Measurements from ENCODE around the gene HOOK2. TPM values are rescaled to one million over a fixed set of nuclear protein-coding genes. Genes with fewer than 3 reads are reported as not detected.
"Not testable (repeated sequence)": the region's sequence is repeated elsewhere in the genome, so short reads cannot be mapped to it uniquely, and the experiment has no call there.

Gene HOOK2
- total RNA-seq, 1 donor = 8.3 TPM

GRCh38 chr19:12726988-12727316 is 48.4 kb downstream of the HOOK2 start:
- Histone ChIP-seq H3K9me3 (ENCODE audit: low read depth, low read length) (no peaks in the 10 kb centered on the region), H3K4me3 (ENCODE audit: low read length) (no peak overlapping the region), H3K4me1 (ENCODE audit: insufficient read depth, low read length) (peaks cover 41% of the 10 kb centered on the region), H3K27me3 (ENCODE audit: insufficient read depth, low read length) (no peaks in the 10 kb centered on the region)

GRCh38 chr19:12725612-12726011 is 49.7 kb downstream of the HOOK2 start:
- H3K27me3 ChIP-seq (ENCODE audit: insufficient read depth, low read length); H3K9me3 ChIP-seq (ENCODE audit: low read depth, low read length); H3K4me3 ChIP-seq (ENCODE audit: low read length): not testable (repeated sequence)
- peaks cover 41% of the 10 kb centered on the region for H3K4me1 ChIP-seq (ENCODE audit: insufficient read depth, low read length)

DNA sequence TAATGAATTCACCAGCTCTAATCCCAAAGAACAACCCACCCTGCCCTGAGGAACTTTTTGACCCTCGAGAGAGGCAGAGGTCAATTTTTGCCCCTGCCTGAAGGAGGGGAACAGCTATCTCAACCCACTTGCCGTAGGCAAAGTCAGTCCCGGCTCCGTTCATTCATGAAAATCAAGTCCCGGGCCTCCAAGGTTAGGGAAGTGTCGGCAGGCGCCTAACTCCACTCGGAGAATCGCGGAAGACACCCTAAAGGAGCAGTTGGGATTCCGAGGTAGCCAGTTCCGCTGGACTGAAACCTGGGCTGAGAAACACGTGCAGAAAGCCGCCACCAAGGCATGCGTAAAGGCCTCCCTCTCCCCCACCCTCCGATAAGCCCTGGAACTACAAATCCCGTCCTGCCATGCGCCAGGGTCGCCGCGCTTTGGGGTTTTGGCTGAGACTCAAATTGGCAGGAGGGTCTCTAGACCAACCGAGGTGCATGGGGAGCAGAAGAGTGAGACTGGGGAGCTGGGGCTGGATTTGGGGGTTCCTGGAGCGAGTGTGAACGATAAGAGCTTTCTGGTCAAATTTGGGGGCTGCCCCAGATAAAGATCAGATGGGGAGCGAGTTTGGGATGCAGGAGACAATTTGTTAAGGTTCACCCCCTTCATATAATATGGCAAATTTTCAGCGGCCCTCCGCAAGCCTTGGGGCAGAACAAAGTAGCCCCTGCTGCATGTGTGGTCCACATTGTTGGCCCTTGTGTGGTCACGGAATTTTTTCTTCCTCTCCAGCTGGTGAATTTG is 51.5 kb downstream of the HOOK2 start, which contains the start of gene TNPO2:
TNPO2 (minus strand) TSS at position 292 of the 786 bp plus-strand sequence. CDS start 2,955 bp downstream, outside the sequence.
- H3K27me3 ChIP-seq (ENCODE audit: insufficient read depth, low read length) = no peaks in the 10 kb centered on the region
- H3K9me3 ChIP-seq (ENCODE audit: low read depth, low read length) = no peaks in the 10 kb centered on the region
- peak within 1 kb of the TSS; percentile 89 for H3K4me3 ChIP-seq (ENCODE audit: low read length)
- H3K4me1 ChIP-seq (ENCODE audit: insufficient read depth, low read length) = peaks cover 34% of the 10 kb centered on the region

DNA sequence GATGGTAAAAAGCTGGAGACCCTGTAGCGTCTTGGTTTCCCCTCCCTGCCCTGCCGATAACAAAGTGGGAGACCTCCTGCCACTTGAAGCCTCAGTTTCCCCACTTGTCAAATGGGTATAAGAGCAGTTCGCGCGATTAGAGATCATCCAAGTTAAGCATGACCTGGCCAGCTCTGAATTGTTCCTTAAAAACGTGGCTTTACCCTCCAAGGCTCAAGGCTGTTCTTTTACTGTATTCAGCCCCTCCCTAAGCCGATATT is 52.0 kb downstream of the HOOK2 start:
- Histone ChIP-seq H3K27me3 (ENCODE audit: insufficient read depth, low read length) (no peaks in the 10 kb centered on the region), H3K4me1 (ENCODE audit: insufficient read depth, low read length) (peaks cover 34% of the 10 kb centered on the region), H3K4me3 (ENCODE audit: low read length) (peak overlapping the region; percentile 89), H3K9me3 (ENCODE audit: low read depth, low read length) (no peaks in the 10 kb centered on the region)

GRCh38 chr19:12722566-12723380 is 52.6 kb downstream of the HOOK2 start:
- Histone ChIP-seq H3K27me3 (ENCODE audit: insufficient read depth, low read length) (no peaks in the 10 kb centered on the region), H3K4me1 (ENCODE audit: insufficient read depth, low read length) (peaks cover 34% of the 10 kb centered on the region), H3K9me3 (ENCODE audit: low read depth, low read length) (no peaks in the 10 kb centered on the region), H3K4me3 (ENCODE audit: low read length) (peak overlapping the region; percentile 89)

DNA sequence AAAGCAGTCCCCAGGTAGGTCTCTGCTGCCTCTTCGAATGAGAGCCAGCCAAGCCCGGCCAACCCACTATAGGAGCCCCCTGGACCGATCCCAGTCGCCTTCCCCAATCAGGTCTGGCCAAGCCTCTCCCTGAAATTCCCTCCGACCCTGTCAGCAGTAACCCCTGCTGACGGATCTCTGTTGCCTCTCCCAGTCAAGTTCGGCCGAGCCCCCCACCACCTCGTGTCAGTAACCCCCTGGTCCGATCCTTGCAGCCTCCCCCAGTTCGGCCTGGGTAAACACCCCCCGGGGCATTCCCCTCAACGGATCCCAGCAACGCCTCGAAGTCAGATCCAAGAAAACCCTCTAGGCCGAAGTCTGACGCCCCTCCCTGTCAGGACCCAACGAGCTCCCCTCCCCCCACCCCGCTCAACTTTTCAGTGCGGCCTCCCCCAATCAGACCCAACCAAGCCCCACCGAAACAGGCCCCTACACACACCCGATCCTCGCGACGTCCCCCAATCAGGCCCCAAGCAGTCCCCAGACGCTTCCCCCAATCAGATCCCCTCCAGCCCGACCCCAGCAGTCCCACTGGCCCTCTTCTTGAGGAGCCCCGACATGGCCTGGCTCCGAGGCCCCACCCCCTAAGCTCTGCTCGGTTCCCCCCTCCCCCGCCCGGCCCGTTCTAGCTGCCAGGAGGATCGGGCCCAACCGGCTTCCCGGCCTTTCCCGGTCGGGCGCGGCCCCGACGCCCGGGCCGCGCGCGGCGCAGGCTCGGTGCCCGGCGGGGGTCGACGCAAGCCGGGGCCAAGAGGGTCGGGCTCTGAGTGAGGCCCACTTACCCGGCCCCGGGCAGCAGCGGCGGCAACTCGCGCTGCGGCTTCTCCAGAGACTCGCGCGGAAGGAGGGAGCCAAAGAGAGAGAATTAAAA is 53.4 kb downstream of the HOOK2 start:
- Histone ChIP-seq H3K27me3 (ENCODE audit: insufficient read depth, low read length) (no peaks in the 10 kb centered on the region), H3K4me3 (ENCODE audit: low read length) (peak overlapping the region; percentile 89), H3K4me1 (ENCODE audit: insufficient read depth, low read length) (peaks cover 34% of the 10 kb centered on the region)

DNA sequence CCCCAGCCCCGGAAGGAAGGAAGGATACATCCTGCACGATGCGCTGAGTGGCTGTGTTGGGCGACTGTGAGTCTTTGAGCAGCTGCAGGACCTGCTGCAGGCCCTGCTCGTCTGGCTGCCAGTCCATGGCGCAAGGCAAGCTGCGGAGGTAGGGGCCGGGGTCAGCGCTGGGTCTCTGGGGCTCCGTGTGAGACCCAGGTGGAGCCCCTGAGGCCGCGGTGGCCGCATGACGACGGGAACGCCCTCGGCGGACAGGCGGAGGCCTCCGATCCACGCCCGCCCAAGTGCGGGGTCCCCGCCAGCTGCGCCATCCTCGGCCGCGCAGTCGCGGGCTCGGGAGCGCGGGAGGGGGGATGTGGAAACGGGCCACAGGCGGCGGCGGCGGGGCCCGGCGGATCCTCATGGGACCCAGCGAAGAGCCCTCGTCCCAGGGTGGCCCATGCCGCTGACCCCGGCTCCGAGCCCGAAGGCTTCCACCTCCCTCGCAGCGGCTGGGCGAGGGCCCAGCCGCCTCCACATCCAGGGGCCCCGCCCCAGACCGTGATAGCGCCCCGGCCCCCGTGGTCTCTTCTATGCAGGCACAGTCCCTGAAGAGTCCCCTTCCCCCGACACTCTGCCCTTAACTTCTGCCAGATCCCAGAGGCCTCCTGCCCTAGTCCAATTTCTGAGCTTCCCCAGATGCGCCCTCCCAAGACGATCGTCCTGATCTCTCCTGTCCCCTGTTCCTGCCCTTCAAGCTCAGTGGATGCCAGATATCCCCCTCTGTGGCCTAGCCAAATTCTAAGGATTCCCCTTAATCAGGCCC is 54.3 kb downstream of the HOOK2 start:
- Histone ChIP-seq H3K9me3 (ENCODE audit: low read depth, low read length) (no peaks in the 10 kb centered on the region), H3K27me3 (ENCODE audit: insufficient read depth, low read length) (no peaks in the 10 kb centered on the region), H3K4me1 (ENCODE audit: insufficient read depth, low read length) (peaks cover 34% of the 10 kb centered on the region), H3K4me3 (ENCODE audit: low read length) (peak overlapping the region; percentile 89)

More for the DNA sequence above, 53.4 kb downstream of the HOOK2 start:
- H3K9me3 ChIP-seq (ENCODE audit: low read depth, low read length) = no peaks in the 10 kb centered on the region

GRCh38 chr19:12720296-12720695 is 55.1 kb downstream of the HOOK2 start:
- no peak overlapping the region for H3K4me3 ChIP-seq (ENCODE audit: low read length)
- no peaks in the 10 kb centered on the region for H3K9me3 ChIP-seq (ENCODE audit: low read depth, low read length)
- H3K4me1 ChIP-seq (ENCODE audit: insufficient read depth, low read length) = peaks cover 34% of the 10 kb centered on the region
- H3K27me3 ChIP-seq (ENCODE audit: insufficient read depth, low read length) = no peaks in the 10 kb centered on the region

GRCh38 chr19:12715929-12716328 is 59.4 kb downstream of the HOOK2 start:
- Histone ChIP-seq H3K4me1 (ENCODE audit: insufficient read depth, low read length) (peaks cover 7% of the 10 kb centered on the region), H3K27me3 (ENCODE audit: insufficient read depth, low read length) (no peaks in the 10 kb centered on the region), H3K4me3 (ENCODE audit: low read length) (no peak overlapping the region), H3K9me3 (ENCODE audit: low read depth, low read length) (no peaks in the 10 kb centered on the region)

DNA sequence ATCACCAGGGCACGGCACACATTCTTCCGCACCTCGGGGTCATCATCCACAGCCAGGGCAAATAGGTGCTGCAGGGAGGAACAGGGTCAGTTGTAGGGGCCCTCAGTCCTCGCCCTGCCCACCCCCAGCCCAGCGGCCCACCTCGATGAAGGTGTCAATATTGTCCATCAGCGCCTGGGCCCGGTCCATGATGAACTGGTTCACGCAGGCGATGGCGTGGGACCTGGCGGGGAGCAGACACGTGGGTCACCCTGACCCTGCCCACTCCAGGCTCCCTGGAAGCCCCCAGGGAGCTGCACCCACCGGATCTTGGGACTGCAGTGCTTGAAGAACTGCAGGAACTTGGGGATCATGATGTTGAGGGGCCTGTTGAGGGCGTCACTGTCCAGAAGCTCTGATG is 60.2 kb downstream of the HOOK2 start:
- Histone ChIP-seq H3K4me3 (ENCODE audit: low read length) (no peak overlapping the region), H3K27me3 (ENCODE audit: insufficient read depth, low read length) (no peaks in the 10 kb centered on the region), H3K9me3 (ENCODE audit: low read depth, low read length) (no peaks in the 10 kb centered on the region), H3K4me1 (ENCODE audit: insufficient read depth, low read length) (no peaks in the 10 kb centered on the region)

DNA sequence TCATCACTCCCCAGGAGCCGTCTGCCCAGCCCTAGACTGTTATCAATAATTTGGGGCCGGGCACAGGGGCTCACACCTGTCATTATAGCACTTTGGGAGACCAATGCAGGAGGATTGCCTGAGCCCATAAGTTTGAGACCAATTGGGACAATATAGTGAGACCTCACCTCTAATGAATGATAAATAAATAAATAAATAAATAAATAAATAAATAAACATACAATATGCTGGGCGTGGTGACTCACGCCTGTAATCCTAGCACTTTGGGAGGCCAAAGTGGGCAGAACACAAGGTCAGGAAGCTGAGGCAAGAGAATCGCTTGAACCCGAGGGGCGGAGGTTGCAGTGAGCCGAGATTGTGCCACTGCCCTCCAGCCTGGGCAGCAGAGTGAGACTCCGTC is 62.0 kb downstream of the HOOK2 start:
- not testable (repeated sequence) for H3K9me3 ChIP-seq (ENCODE audit: low read depth, low read length); H3K27me3 ChIP-seq (ENCODE audit: insufficient read depth, low read length); H3K4me3 ChIP-seq (ENCODE audit: low read length); H3K4me1 ChIP-seq (ENCODE audit: insufficient read depth, low read length)

Other genes starting within 250 kb of the HOOK2 start
- gene ZNF564, start 224.1 kb downstream of the HOOK2 start, total RNA-seq = 17.6 TPM
- gene ZNF490, start 164.7 kb downstream of the HOOK2 start, total RNA-seq = 5.6 TPM
- 52.8 TPM for gene ZNF791, start 164.6 kb downstream of the HOOK2 start, total RNA-seq
- 143 TPM for gene MAN2B1, start 108.8 kb downstream of the HOOK2 start, total RNA-seq
- 3.4 TPM for gene WDR83, start 108.7 kb downstream of the HOOK2 start, total RNA-seq
- gene DHPS, start 93.7 kb downstream of the HOOK2 start, total RNA-seq = 63.2 TPM
- gene GNG14, start 87.6 kb downstream of the HOOK2 start, total RNA-seq = not detected
- 2.0 TPM for gene FBXW9, start 78.9 kb downstream of the HOOK2 start, total RNA-seq
- 20.3 TPM for gene TNPO2, start 51.6 kb downstream of the HOOK2 start, total RNA-seq
- 194 TPM for gene TRIR, start 40.9 kb downstream of the HOOK2 start, total RNA-seq
- gene GET3, start 38.1 kb downstream of the HOOK2 start, total RNA-seq = 28.7 TPM
- gene BEST2, start 23.8 kb downstream of the HOOK2 start, total RNA-seq = not detected
- gene JUNB, start 15.9 kb upstream of the HOOK2 start, total RNA-seq = 5,180 TPM
- gene PRDX2, start 26.2 kb upstream of the HOOK2 start, total RNA-seq = 55.5 TPM
- gene THSD8, start 26.5 kb upstream of the HOOK2 start, total RNA-seq = not detected
- 1.4 TPM for gene RNASEH2A, start 31.0 kb upstream of the HOOK2 start, total RNA-seq
- gene RTBDN, start 59.0 kb upstream of the HOOK2 start, total RNA-seq = 0.21 TPM
- 0.52 TPM for gene MAST1, start 63.0 kb upstream of the HOOK2 start, total RNA-seq
- 17.2 TPM for gene DNASE2, start 105.9 kb upstream of the HOOK2 start, total RNA-seq
- not detected for gene KLF1, start 111.6 kb upstream of the HOOK2 start, total RNA-seq
- 12.9 TPM for gene GCDH, start 115.6 kb upstream of the HOOK2 start, total RNA-seq
- 0.84 TPM for gene SYCE2, start 143.7 kb upstream of the HOOK2 start, total RNA-seq
- 12.2 TPM for gene FARSA, start 158.2 kb upstream of the HOOK2 start, total RNA-seq
- gene CALR, start 163.1 kb upstream of the HOOK2 start, total RNA-seq = 434 TPM
- gene RAD23A, start 170.3 kb upstream of the HOOK2 start, total RNA-seq = 48.8 TPM
- gene GADD45GIP1, start 181.7 kb upstream of the HOOK2 start, total RNA-seq = 5.2 TPM
- gene DAND5, start 194.0 kb upstream of the HOOK2 start, total RNA-seq = not detected
- 1.9 TPM for gene NFIX, start 219.9 kb upstream of the HOOK2 start, total RNA-seq

All from mononuclear cell (primary cell).